Subcutaneous adipose tissue (tissue), 4 donors: ENCODE data around the gene ZBTB25. TPM values are rescaled to one million over a fixed set of nuclear protein-coding genes. Genes with fewer than 3 reads are reported as not detected.

ENCODE experiments used
- CTCF ChIP-seq: fragments of 450-650 bp; IDR thresholded peaks from one replicate; pipeline ENCODE4 v1.5.1; 2016; ENCODE audit warnings: low read depth, mild to moderate bottlenecking, control low read depth, antibody characterized with exemption, moderate library complexity
- total RNA-seq, 4 donors: library from RNA; depleted of rRNA; stranded (reverse); fragments of >200 nt; gene quantifications; one replicate each; pipeline ENCODE4 v1.1.0, GENCODE V29; 2016

The ZBTB25 gene
- total RNA-seq, 4 donors from 2014 or later, result 11.2 to 13.3 (median 11.9) TPM

GRCh38 chr14:64491637-64492036, 12.0 kb downstream of the ZBTB25 start:
- no peak for TF ChIP-seq CTCF

- TF ChIP-seq CTCF, result no peak
These were observed 15.0 kb downstream of the ZBTB25 start for GRCh38 chr14:64488590-64489099.

GRCh38 chr14:64478634-64479250, 24.9 kb downstream of the ZBTB25 start:
- no peak for TF ChIP-seq CTCF

- no peak for TF ChIP-seq CTCF
These were observed 27.2 kb downstream of the ZBTB25 start for GRCh38 chr14:64476438-64476837.

GRCh38 chr14:64475585-64476273, 27.9 kb downstream of the ZBTB25 start:
- TF ChIP-seq CTCF, result no peak

- TF ChIP-seq CTCF, result no peak
These were observed 28.9 kb downstream of the ZBTB25 start for GRCh38 chr14:64474698-64475097.

GRCh38 chr14:64474041-64474440, 29.6 kb downstream of the ZBTB25 start:
- no peak for TF ChIP-seq CTCF
